ENCODE measurements around the gene OR5C1.

GRCh38 chr9:122821278-122821943 lies 32.7 kb downstream of the OR5C1 start:
- TF ChIP-seq POLR2A (IDR thresholded peaks at IDR 0.05; ENCODE audit: low read length) (no peak), CTCF (IDR thresholded peaks at IDR 0.05) (no peak), RCOR1 (IDR thresholded peaks at IDR 0.05; ENCODE audit: low read depth, low read length) (no peak), NFE2L2 (conservative IDR thresholded peaks at IDR 0.05; ENCODE audit: low read length) (no peak), RAD21 (conservative IDR thresholded peaks at IDR 0.05 in 1 of 2, IDR thresholded peaks at IDR 0.05 in 1 of 2) (no peak), ELK1 (IDR thresholded peaks at IDR 0.05; ENCODE audit: low read depth, low read length) (no peak), EHMT2 (IDR thresholded peaks at IDR 0.05; ENCODE audit: low read depth) (no peak), REST (IDR thresholded peaks at IDR 0.05) (no peak), PBX3 (IDR thresholded peaks at IDR 0.05) (no peak), HDAC2 (IDR thresholded peaks at IDR 0.05) (no peak), RNF2 (IDR thresholded peaks at IDR 0.05; ENCODE audit: borderline replicate concordance, low read depth) (no peak), MAFK (IDR thresholded peaks at IDR 0.05; ENCODE audit: partially characterized antibody) (no peak)

Measured in A549 (cell line).